Measurements from ENCODE around the gene KIRREL2. TPM values are rescaled to one million over a fixed set of nuclear protein-coding genes. Genes with fewer than 3 reads are reported as not detected.
A peak's percentile ranks its signal among the peaks of the same experiment; 100 is the strongest.
"Not testable (repeated sequence)": the region's sequence is repeated elsewhere in the genome, so short reads cannot be mapped to it uniquely, and the experiment has no call there.

The KIRREL2 gene
- total and polyA plus RNA-seq, 2 experiments from 2014 or later = 3.2 to 3.5 TPM

GRCh38 chr19:35824150-35824549 is 32.6 kb upstream of the KIRREL2 start:
- no peak overlapping the region for H3K27ac ChIP-seq
- H3K9me3 ChIP-seq (ENCODE audit: low read depth) = no peaks in the 10 kb centered on the region
- no peak for TF ChIP-seq CTCF (IDR thresholded peaks at IDR 0.05; ENCODE audit: low read depth, low read length)
- peaks cover 6% of the 10 kb centered on the region for H3K27me3 ChIP-seq
- H3K4me3 ChIP-seq = no peak overlapping the region
- H3K36me3 ChIP-seq = no peaks in the 10 kb centered on the region
- no peak for DNase-seq (ENCODE audit: low read depth in 1 of 2, low spot score in 1 of 2)
- no peaks in the 10 kb centered on the region for H3K4me1 ChIP-seq (ENCODE audit: low read depth)

GRCh38 chr19:35828692-35829301 is 27.9 kb upstream of the KIRREL2 start:
- Histone ChIP-seq H3K27ac (no peak overlapping the region), H3K9me3 (ENCODE audit: low read depth) (no peaks in the 10 kb centered on the region), H3K27me3 (peaks cover 23% of the 10 kb centered on the region), H3K4me3 (no peak overlapping the region), H3K36me3 (no peaks in the 10 kb centered on the region), H3K4me1 (ENCODE audit: low read depth) (no peaks in the 10 kb centered on the region)
- peak; percentile 77 to 94 for DNase-seq (ENCODE audit: low read depth in 1 of 2, low spot score in 1 of 2)
- TF ChIP-seq CTCF (IDR thresholded peaks at IDR 0.05; ENCODE audit: low read depth, low read length) = no peak

- Histone ChIP-seq H3K36me3 (no peaks in the 10 kb centered on the region), H3K9me3 (ENCODE audit: low read depth) (no peaks in the 10 kb centered on the region), H3K27me3 (peaks cover 17% of the 10 kb centered on the region), H3K4me1 (ENCODE audit: low read depth) (no peaks in the 10 kb centered on the region), H3K4me3 (no peak overlapping the region), H3K27ac (no peak overlapping the region)
- no peak for TF ChIP-seq CTCF (IDR thresholded peaks at IDR 0.05; ENCODE audit: low read depth, low read length)
- no peak for DNase-seq (ENCODE audit: low read depth in 1 of 2, low spot score in 1 of 2)
Measured at GRCh38 chr19:35830986-35831385, 25.7 kb upstream of the KIRREL2 start.

GRCh38 chr19:35832054-35832453 is 24.7 kb upstream of the KIRREL2 start:
- Histone ChIP-seq H3K4me1 (ENCODE audit: low read depth) (no peaks in the 10 kb centered on the region), H3K27ac (no peak overlapping the region), H3K4me3 (no peak overlapping the region), H3K27me3 (peaks cover 23% of the 10 kb centered on the region), H3K36me3 (no peaks in the 10 kb centered on the region), H3K9me3 (ENCODE audit: low read depth) (no peaks in the 10 kb centered on the region)
- no peak for TF ChIP-seq CTCF (IDR thresholded peaks at IDR 0.05; ENCODE audit: low read depth, low read length)
- no peak for DNase-seq (ENCODE audit: low read depth in 1 of 2, low spot score in 1 of 2)

GRCh38 chr19:35833972-35834371 is 22.7 kb upstream of the KIRREL2 start:
- Histone ChIP-seq H3K4me1 (ENCODE audit: low read depth) (no peaks in the 10 kb centered on the region), H3K27me3 (peaks cover 28% of the 10 kb centered on the region), H3K27ac (no peak overlapping the region), H3K9me3 (ENCODE audit: low read depth) (no peaks in the 10 kb centered on the region), H3K4me3 (no peak overlapping the region), H3K36me3 (no peaks in the 10 kb centered on the region)
- no peak for DNase-seq (ENCODE audit: low read depth in 1 of 2, low spot score in 1 of 2)
- TF ChIP-seq CTCF (IDR thresholded peaks at IDR 0.05; ENCODE audit: low read depth, low read length) = no peak

- H3K4me3 ChIP-seq; H3K4me1 ChIP-seq (ENCODE audit: low read depth); H3K36me3 ChIP-seq; H3K27ac ChIP-seq; DNase-seq (ENCODE audit: low read depth in 1 of 2, low spot score in 1 of 2); H3K9me3 ChIP-seq (ENCODE audit: low read depth): not testable (repeated sequence)
- H3K27me3 ChIP-seq = peaks cover 30% of the 10 kb centered on the region
Measured at GRCh38 chr19:35836096-35836495, 20.6 kb upstream of the KIRREL2 start.

All from cardiac muscle cell (in vitro differentiated cells and primary cell).